Peyer's patch (tissue), 4 donors: ENCODE results near the gene RNLS.

Experiments
- POLR2A ChIP-seq, 2 donors: fragments of 450-650 bp; IDR thresholded peaks; one replicate each; pipeline ENCODE4 v1.5.1; 2017; ENCODE audit warnings: antibody characterized with exemption in 2 of 2, mild to moderate bottlenecking in 2 of 2, moderate library complexity in 2 of 2
- TF ChIP-seq, protein P1 (sequence below), 6 experiments: fragments of 450-650 bp in 4 of 6; fragments of 200-600 bp in 2 of 6; sonication (generic) in 1 of 6; IDR thresholded peaks; one replicate each; pipeline ENCODE4 v1.5.1; 2017 to 2019; ENCODE audit warnings: antibody characterized with exemption in 6 of 6, mild to moderate bottlenecking in 3 of 6, moderate library complexity in 1 of 6

DNA sequence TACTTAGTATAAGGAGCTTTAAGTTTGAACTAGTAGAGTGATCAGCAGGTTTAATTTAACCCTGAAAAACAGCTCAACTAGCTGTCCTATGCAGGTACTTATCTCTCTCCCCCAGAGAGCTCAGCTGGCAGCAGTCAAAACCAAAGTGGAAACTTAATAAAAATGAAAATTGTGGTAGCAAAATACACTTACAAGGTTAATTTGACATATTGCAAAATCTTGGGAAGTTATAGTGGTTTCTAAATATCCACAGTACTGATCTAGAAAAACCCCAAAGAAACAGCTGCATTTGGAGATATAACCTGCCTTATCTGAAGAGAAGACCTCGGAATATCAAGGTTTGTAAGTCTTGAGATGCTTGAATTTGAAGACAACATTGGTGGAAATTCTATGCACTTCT, 269.2 kb downstream of the RNLS start:
- TF ChIP-seq, protein P1, sequence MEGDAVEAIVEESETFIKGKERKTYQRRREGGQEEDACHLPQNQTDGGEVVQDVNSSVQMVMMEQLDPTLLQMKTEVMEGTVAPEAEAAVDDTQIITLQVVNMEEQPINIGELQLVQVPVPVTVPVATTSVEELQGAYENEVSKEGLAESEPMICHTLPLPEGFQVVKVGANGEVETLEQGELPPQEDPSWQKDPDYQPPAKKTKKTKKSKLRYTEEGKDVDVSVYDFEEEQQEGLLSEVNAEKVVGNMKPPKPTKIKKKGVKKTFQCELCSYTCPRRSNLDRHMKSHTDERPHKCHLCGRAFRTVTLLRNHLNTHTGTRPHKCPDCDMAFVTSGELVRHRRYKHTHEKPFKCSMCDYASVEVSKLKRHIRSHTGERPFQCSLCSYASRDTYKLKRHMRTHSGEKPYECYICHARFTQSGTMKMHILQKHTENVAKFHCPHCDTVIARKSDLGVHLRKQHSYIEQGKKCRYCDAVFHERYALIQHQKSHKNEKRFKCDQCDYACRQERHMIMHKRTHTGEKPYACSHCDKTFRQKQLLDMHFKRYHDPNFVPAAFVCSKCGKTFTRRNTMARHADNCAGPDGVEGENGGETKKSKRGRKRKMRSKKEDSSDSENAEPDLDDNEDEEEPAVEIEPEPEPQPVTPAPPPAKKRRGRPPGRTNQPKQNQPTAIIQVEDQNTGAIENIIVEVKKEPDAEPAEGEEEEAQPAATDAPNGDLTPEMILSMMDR (IDR thresholded peaks at IDR 0.05) = no peak
- TF ChIP-seq POLR2A (IDR thresholded peaks at IDR 0.05) = no peak
